SK-N-SH (cell line): ENCODE data around the gene TRIM10.
A peak's percentile ranks its signal among the peaks of the same experiment; 100 is the strongest.

ENCODE experiments used
- CHD2 ChIP-seq: fragments of 150-350 bp; IDR thresholded peaks from 2 replicates; pipeline ENCODE4 v1.6.1; 2018; ENCODE audit warnings: low read length; ENCODE audit not compliant: partially characterized antibody
- CTCF ChIP-seq: fragments of 200-600 bp; sonication (generic); IDR thresholded peaks from 2 replicates; pipeline ENCODE4 v1.6.1; 2017; ENCODE audit warnings: antibody characterized with exemption, mild to moderate bottlenecking, moderate library complexity
- EP300 ChIP-seq, 2 experiments: IDR thresholded peaks; 2 replicates each; pipeline versions ENCODE4 v1.4.0 to v1.6.1; 2012; ENCODE audit warnings: borderline replicate concordance in 1 of 2, low read depth in 1 of 2, low read length in 1 of 2
- FOXM1 ChIP-seq: IDR thresholded peaks from 2 replicates; pipeline ENCODE4 v1.4.0; 2012; ENCODE audit warnings: low read depth, mild to moderate bottlenecking
- IRF3 ChIP-seq: fragments of 150-350 bp; IDR thresholded peaks from 2 replicates; pipeline ENCODE4 v1.6.1; 2016; ENCODE audit warnings: mild to moderate bottlenecking, low read depth, low read length
- NFIC ChIP-seq: IDR thresholded peaks from 2 replicates; pipeline ENCODE4 v1.4.0; 2012; ENCODE audit warnings: borderline replicate concordance
- PBX3 ChIP-seq: IDR thresholded peaks from 2 replicates; pipeline ENCODE4; 2012
- POLR2AphosphoS5 ChIP-seq: IDR thresholded peaks from 2 replicates; pipeline ENCODE4 v1.6.1; 2012; ENCODE audit warnings: low read depth, low read length
- SIN3A ChIP-seq: IDR thresholded peaks from 2 replicates; pipeline ENCODE4 v1.6.1; 2012; ENCODE audit warnings: low read depth, mild to moderate bottlenecking, low read length, moderate library complexity, borderline replicate concordance
- SMC3 ChIP-seq: IDR thresholded peaks from 2 replicates; pipeline ENCODE4 v1.6.1; 2012; ENCODE audit warnings: low read depth, low read length, improper control_type of control experiment
- TAF1 ChIP-seq: IDR thresholded peaks from 2 replicates; pipeline ENCODE4 v1.6.1; 2012; ENCODE audit warnings: low read depth, mild to moderate bottlenecking, low read length, moderate library complexity, borderline replicate concordance
- USF2 ChIP-seq: fragments of 150-350 bp; IDR thresholded peaks from 2 replicates; pipeline ENCODE4 v1.6.1; 2017; ENCODE audit warnings: antibody characterized with exemption, low read length, low read depth, borderline replicate concordance

GRCh38 chr6:30116724-30117123 lies 44.3 kb downstream of the TRIM10 start:
- TF ChIP-seq CTCF, result peak; percentile 35; the same call in 1 of the 2 replicates
- no peak for TF ChIP-seq NFIC
- no peak for TF ChIP-seq IRF3
- no peak for TF ChIP-seq USF2
- no peak for TF ChIP-seq PBX3
- no peak for TF ChIP-seq EP300 (IDR thresholded peaks at IDR 0.05; ENCODE audit: borderline replicate concordance in 1 of 2, low read depth in 1 of 2, low read length in 1 of 2)
- TF ChIP-seq SMC3, result no peak
- TF ChIP-seq TAF1, result no peak
- no peak for TF ChIP-seq SIN3A
- no peak for TF ChIP-seq FOXM1
- TF ChIP-seq POLR2AphosphoS5, result no peak
- TF ChIP-seq CHD2, result no peak
